GM13976 (cell line): ENCODE measurements around the gene LRRC47.

ENCODE experiments used
- DNase-seq: peaks from one replicate; pipeline ENCODE4 v3.0.0; 2012; ENCODE audit warnings: low spot score
- CTCF ChIP-seq: IDR thresholded peaks from 2 replicates; pipeline ENCODE4 v1.5.1; 2012; ENCODE audit warnings: borderline replicate concordance, mild to moderate bottlenecking; ENCODE audit not compliant: insufficient read depth; ENCODE audit errors: extremely low read depth, missing control alignments, control extremely low read depth
- in situ Hi-C: fragments of 300-500 bp; cut with MboI; formaldehyde crosslinking; loops from one replicate; pipeline ENCODE4 v1.12.0; 2022; ENCODE audit warnings: low sequenced_read_pairs, mixed read lengths, inconsistent platforms; ENCODE audit not compliant: unreplicated experiment

The LRRC47 gene

GRCh38 chr1:3732434-3733093 lies 63.7 kb downstream of the LRRC47 start:
- no peak for DNase-seq
- no peak for TF ChIP-seq CTCF
- in situ Hi-C loops, result no loop called here

GRCh38 chr1:3731583-3732433 lies 64.5 kb downstream of the LRRC47 start:
- in situ Hi-C loops, result no loop called here
- no peak for DNase-seq
- TF ChIP-seq CTCF, result no peak

- in situ Hi-C loops, result no loop called here
- no peak for TF ChIP-seq CTCF
- no peak for DNase-seq
These were observed 65.6 kb downstream of the LRRC47 start for GRCh38 chr1:3730543-3731247.

- DNase-seq, result no peak
- in situ Hi-C loops, result no loop called here
- TF ChIP-seq CTCF, result no peak
These were observed 66.4 kb downstream of the LRRC47 start for GRCh38 chr1:3729594-3730542.
